22Rv1 (cell line): ENCODE results near the gene CDC34.

Experiments
- H3K27ac ChIP-seq: fragments of 450-650 bp; 2 replicates; pipeline ENCODE4 v1.5.1; 2017
- CTCF ChIP-seq: fragments of 450-650 bp; IDR thresholded peaks from 2 replicates; pipeline ENCODE4 v1.5.1; 2017; ENCODE audit warnings: mild to moderate bottlenecking
- ZFX ChIP-seq: fragments of 450-650 bp; IDR thresholded peaks from 2 replicates; pipeline ENCODE4 v1.6.1; 2017; ENCODE audit warnings: antibody characterized with exemption, borderline replicate concordance

The CDC34 gene

GRCh38 chr19:498977-499623 lies 32.5 kb upstream of the CDC34 start:
- H3K27ac ChIP-seq = no peak overlapping the region
- no peak for TF ChIP-seq ZFX
- no peak for TF ChIP-seq CTCF

GRCh38 chr19:501646-502045 lies 29.9 kb upstream of the CDC34 start:
- TF ChIP-seq ZFX (no peak), CTCF (no peak)
- no peak overlapping the region for H3K27ac ChIP-seq

- no peak overlapping the region for H3K27ac ChIP-seq
- TF ChIP-seq ZFX (no peak), CTCF (no peak)
These were observed 26.9 kb upstream of the CDC34 start for GRCh38 chr19:504616-505015.

- H3K27ac ChIP-seq = peak overlapping the region; percentile 94
- peak; percentile 96 for TF ChIP-seq CTCF
- TF ChIP-seq ZFX = no peak
These were observed 24.9 kb upstream of the CDC34 start for GRCh38 chr19:506404-507285.

GRCh38 chr19:507286-508203 lies 24.0 kb upstream of the CDC34 start, which contains the start of gene TPGS1:
TSS of gene TPGS1 (plus strand) at chr19:507497. CDS start at chr19:507507, 10 bp downstream.
- TF ChIP-seq ZFX (no peak), CTCF (no peak)
- peak within 1 kb of the TSS; percentile 94 for H3K27ac ChIP-seq

- TF ChIP-seq ZFX (no peak), CTCF (no peak)
- H3K27ac ChIP-seq = peak overlapping the region; percentile 94
These were observed 23.1 kb upstream of the CDC34 start for GRCh38 chr19:508204-509150.
